PC-3 (cell line): ENCODE results near the gene MTMR6.

ENCODE experiments used
- CTCF ChIP-seq: fragments of 300-600 bp; sonication (generic); conservative IDR thresholded peaks from 2 replicates; pipeline ENCODE4 v1.5.1; 2017; ENCODE audit warnings: antibody characterized with exemption, low read depth, mild to moderate bottlenecking, low read length
- EZH2 ChIP-seq: fragments of 300-600 bp; sonication (generic); IDR thresholded peaks from one replicate; pipeline ENCODE4 v1.6.1; 2017; ENCODE audit warnings: antibody characterized with exemption, mild to moderate bottlenecking, low read length; ENCODE audit not compliant: unreplicated experiment
- EZH2phosphoT487 ChIP-seq: fragments of 300-600 bp; sonication (generic); IDR thresholded peaks from 2 replicates; pipeline ENCODE4 v1.6.1; 2018; ENCODE audit warnings: mild to moderate bottlenecking, antibody characterized with exemption, low read length, borderline replicate concordance

- TF ChIP-seq CTCF: no peak
- TF ChIP-seq EZH2phosphoT487: no peak
- no peak for TF ChIP-seq EZH2
These were observed 20.6 kb downstream of the MTMR6 start for GRCh38 chr13:25266706-25267105.
